Activated naive CD4-positive, alpha-beta T cell treated with anti-CD3 and anti-CD28 coated beads, Interleukin-2, amount 50 U/mL, for 72 hours (primary cell): ENCODE measurements around the gene ACSS2. TPM values are rescaled to one million over a fixed set of nuclear protein-coding genes. Genes with fewer than 3 reads are reported as not detected.

Experiments
- ATAC-seq, 2 donors: fragments of 150-1000 bp; cut with Tn5 transposase; 2 replicates each; pipeline ENCODE4 v1.10.0; 2021; ENCODE audit warnings: mild to moderate bottlenecking in 2 of 2, moderate library complexity in 2 of 2
- DNase-seq, 2 donors: peaks; one replicate each; pipeline ENCODE4 v3.0.0; 2021 to 2022; ENCODE audit warnings: low spot score in 2 of 2
- H3K27ac Mint-ChIP-seq, 2 donors: one replicate each; pipeline ENCODE4 v1.8.0; 2022; ENCODE audit warnings: mild to moderate bottlenecking in 2 of 2, mixed read lengths in 2 of 2
- H3K36me3 Mint-ChIP-seq, 2 donors: one replicate each; pipeline ENCODE4 v1.8.0; 2022; ENCODE audit warnings: mixed read lengths in 2 of 2
- H3K9me3 Mint-ChIP-seq, 2 donors: one replicate each; pipeline ENCODE4 v1.8.0; 2022; ENCODE audit warnings: mixed read lengths in 2 of 2
- total RNA-seq, 2 donors: library from RNA; stranded (reverse); gene quantifications; one replicate each; pipeline ENCODE4 v1.2.3, GENCODE V29; 2022

ACSS2 gene
- total RNA-seq, 2 donors from 2014 or later, result 36.0 to 71.7 TPM

- ATAC-seq (no peak), DNase-seq (no peak)
- Mint-ChIP-seq H3K9me3 (peaks cover 0 to 8% of the 10 kb centered on the region in 2 donors), H3K36me3 (peaks cover 5 to 32% of the 10 kb centered on the region in 2 donors), H3K27ac (no peak overlapping the region)
Measured at GRCh38 chr20:34923414-34923813, 47.0 kb downstream of the ACSS2 start.

DNA sequence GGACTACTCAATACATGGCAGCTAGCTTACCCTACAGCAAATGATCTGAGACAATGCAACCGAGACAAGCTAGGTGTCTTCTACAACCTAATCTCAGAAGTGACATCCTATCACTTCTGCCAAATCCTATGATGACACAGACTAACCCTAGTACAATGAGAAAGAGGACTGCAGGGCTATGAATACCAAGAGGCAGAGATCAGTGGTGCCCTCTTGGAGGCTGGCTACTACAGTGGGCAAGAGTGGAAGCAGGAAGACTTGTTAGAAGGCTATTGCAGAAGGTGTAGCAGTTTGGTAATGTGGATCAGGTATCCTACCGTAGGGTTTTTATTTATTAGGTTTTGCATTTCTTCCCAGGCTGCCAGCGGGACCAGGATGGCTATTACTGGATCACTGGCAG, 48.9 kb downstream of the ACSS2 start:
- H3K27ac Mint-ChIP-seq, result peak overlapping the region; percentile 31 to 87
- ATAC-seq (no peak), DNase-seq (no peak)
- H3K9me3 Mint-ChIP-seq, result peaks cover 0 to under 1% of the 10 kb centered on the region in 2 donors
- peaks cover 2 to 25% of the 10 kb centered on the region in 2 donors for H3K36me3 Mint-ChIP-seq

DNA sequence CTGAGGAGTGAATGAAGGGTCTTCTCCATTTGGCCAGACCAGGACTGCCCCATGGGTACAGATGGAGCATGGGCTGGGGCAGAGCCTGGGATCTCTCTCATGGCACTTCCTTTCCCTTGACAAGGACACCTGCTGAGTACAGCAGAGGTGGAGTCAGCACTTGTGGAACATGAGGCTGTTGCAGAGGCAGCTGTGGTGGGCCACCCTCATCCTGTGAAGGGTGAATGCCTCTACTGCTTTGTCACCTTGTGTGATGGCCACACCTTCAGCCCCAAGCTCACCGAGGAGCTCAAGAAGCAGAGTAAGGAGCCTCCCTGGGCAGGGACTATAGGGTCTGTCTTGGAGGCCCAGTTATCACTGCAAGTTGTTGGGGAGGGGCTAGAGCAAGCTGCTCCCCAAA, 49.6 kb downstream of the ACSS2 start:
- peak overlapping the region; percentile 31 to 87 for H3K27ac Mint-ChIP-seq

DNA sequence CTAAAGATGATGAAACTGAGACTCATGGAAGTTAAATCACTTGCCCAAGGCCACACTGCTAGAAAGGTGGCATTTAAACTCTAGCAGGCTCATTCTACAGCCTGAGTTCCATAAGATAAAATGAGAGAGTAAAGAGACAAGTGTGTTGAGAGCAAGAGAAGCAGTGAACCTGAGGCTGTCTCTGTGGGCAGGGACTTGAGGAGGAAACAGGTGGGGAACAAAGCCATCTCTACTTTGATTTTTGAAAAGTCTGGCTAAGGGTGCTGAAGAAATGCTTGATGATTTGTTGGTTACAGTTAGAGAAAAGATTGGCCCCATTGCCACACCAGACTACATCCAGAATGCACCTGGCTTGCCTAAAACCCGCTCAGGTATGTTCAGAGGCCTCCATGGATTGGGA, 50.2 kb downstream of the ACSS2 start:
- no peak for DNase-seq
- H3K36me3 Mint-ChIP-seq, result peaks cover 4 to 22% of the 10 kb centered on the region in 2 donors
- no peaks in the 10 kb centered on the region for H3K9me3 Mint-ChIP-seq
- no peak for ATAC-seq
- H3K27ac Mint-ChIP-seq, result peak overlapping the region; percentile 31 to 78

More for the DNA sequence above, 49.6 kb downstream of the ACSS2 start:
- DNase-seq (no peak), ATAC-seq (no peak)
- H3K9me3 Mint-ChIP-seq, result no peaks in the 10 kb centered on the region
- peaks cover 3 to 25% of the 10 kb centered on the region in 2 donors for H3K36me3 Mint-ChIP-seq

GRCh38 chr20:34927736-34928135, 51.3 kb downstream of the ACSS2 start:
- ATAC-seq, result no peak
- DNase-seq, result no peak
- H3K36me3 Mint-ChIP-seq, result peaks cover 4 to 17% of the 10 kb centered on the region in 2 donors

GRCh38 chr20:34928411-34928810, 52.0 kb downstream of the ACSS2 start:
- Mint-ChIP-seq H3K9me3 (no peaks in the 10 kb centered on the region), H3K36me3 (peaks cover 9 to 17% of the 10 kb centered on the region in 2 donors), H3K27ac (peak overlapping the region in 1 of 2 donors; percentile 17)
- DNase-seq (no peak), ATAC-seq (no peak)

More at GRCh38 chr20:34927736-34928135, 51.3 kb downstream of the ACSS2 start:
- Mint-ChIP-seq H3K27ac (peak overlapping the region; percentile 24 to 31), H3K9me3 (no peaks in the 10 kb centered on the region)

DNA sequence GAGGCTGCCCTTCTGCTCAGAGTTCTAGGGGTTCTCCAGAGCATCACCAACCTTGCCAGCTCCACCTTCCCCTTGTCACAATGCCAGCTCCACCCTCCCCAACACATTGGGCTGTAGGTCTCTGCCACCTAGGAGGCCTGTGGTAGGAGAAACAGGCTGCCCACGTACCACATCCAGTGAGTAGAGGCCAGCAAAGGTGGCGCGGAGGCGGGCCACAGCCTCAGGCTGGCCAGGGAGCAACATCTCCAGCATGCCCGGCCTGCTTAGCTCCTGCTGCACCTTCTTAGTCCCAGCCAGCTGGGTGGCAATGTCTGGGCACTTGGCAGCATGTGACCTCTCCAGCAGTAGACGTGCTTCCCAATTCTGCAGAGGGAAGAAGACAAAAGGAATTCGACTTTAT, 55.4 kb downstream of the ACSS2 start:
- no peak for ATAC-seq
- DNase-seq, result no peak
- H3K36me3 Mint-ChIP-seq, result peaks cover 10 to 20% of the 10 kb centered on the region in 2 donors
- no peaks in the 10 kb centered on the region for H3K9me3 Mint-ChIP-seq
- peak overlapping the region in 1 of 2 donors; percentile 67 for H3K27ac Mint-ChIP-seq

DNA sequence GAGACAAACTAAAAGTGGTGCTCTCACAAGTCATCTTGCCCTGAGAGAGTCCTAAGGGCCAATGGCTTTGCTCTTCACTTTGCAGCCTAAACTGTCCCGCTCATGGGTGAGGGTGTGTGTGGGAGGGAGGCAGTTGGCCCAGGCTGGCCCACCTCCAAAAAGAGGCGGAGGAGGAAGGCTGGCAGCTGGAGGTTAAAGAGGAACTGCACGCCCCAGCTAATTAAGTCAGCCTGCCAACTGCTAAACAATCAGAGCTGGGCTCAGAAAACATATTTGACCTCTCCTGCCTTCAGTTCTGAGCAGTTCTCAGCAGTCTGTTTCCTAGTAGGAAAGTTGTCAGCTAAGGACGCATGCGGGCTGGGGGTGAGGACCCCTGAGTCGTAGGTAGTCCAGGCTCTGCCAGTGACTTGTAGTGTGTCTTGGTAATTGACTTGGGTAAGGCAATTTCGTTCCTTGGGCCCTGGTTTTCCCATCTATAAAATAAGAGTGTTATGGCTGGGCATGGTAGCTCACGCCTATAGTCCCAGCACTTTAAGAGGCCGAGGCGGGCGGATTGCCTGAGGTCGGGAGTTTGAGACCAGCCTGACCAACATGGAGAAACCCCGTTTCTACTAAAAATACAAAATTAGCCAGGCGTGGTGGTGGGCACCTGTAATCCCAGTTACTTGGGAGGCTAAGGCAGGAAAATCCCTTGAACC, 62.2 kb downstream of the ACSS2 start:
- Mint-ChIP-seq H3K9me3 (no peaks in the 10 kb centered on the region), H3K27ac (peak overlapping the region in 1 of 2 donors; percentile 44), H3K36me3 (peaks cover 0 to 5% of the 10 kb centered on the region in 2 donors)
- DNase-seq, result no peak
- ATAC-seq, result no peak

GRCh38 chr20:34940081-34940481, 63.7 kb downstream of the ACSS2 start:
- DNase-seq, result no peak

DNA sequence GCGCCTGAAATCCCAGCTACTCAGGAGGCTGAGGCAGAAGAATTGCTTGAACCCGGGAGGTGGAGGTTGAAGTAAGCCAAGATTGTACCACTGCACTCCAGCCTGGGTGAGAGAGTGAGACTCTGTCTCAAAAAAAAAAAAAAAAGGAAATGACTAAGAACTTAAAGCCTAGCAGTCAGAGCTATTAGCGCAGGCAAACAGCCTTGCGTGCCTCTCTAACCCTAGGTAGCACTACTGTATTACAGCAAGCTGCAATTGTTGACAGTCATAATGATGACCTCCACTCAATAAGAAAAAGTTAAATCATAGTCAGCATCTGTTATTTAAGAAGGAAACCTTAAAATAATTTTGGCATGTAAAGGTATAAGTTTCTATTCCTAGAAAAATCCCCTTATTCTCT, 64.8 kb downstream of the ACSS2 start:
- H3K9me3 Mint-ChIP-seq, result no peaks in the 10 kb centered on the region
- ATAC-seq (peak in 1 of 2 donors; percentile 48), DNase-seq (no peak)
- peaks cover 4 to 5% of the 10 kb centered on the region in 2 donors for H3K36me3 Mint-ChIP-seq
- H3K27ac Mint-ChIP-seq, result no peak overlapping the region

More at GRCh38 chr20:34940081-34940481, 63.7 kb downstream of the ACSS2 start:
- H3K9me3 Mint-ChIP-seq, result no peaks in the 10 kb centered on the region
- no peak for ATAC-seq
- no peak overlapping the region for H3K27ac Mint-ChIP-seq
- peaks cover 0 to 5% of the 10 kb centered on the region in 2 donors for H3K36me3 Mint-ChIP-seq

- no peaks in the 10 kb centered on the region for H3K9me3 Mint-ChIP-seq
- no peak for ATAC-seq
- no peak for DNase-seq
- no peak overlapping the region for H3K27ac Mint-ChIP-seq
- peaks cover 0 to 4% of the 10 kb centered on the region in 2 donors for H3K36me3 Mint-ChIP-seq
Measured at GRCh38 chr20:34942301-34942700, 65.9 kb downstream of the ACSS2 start.

DNA sequence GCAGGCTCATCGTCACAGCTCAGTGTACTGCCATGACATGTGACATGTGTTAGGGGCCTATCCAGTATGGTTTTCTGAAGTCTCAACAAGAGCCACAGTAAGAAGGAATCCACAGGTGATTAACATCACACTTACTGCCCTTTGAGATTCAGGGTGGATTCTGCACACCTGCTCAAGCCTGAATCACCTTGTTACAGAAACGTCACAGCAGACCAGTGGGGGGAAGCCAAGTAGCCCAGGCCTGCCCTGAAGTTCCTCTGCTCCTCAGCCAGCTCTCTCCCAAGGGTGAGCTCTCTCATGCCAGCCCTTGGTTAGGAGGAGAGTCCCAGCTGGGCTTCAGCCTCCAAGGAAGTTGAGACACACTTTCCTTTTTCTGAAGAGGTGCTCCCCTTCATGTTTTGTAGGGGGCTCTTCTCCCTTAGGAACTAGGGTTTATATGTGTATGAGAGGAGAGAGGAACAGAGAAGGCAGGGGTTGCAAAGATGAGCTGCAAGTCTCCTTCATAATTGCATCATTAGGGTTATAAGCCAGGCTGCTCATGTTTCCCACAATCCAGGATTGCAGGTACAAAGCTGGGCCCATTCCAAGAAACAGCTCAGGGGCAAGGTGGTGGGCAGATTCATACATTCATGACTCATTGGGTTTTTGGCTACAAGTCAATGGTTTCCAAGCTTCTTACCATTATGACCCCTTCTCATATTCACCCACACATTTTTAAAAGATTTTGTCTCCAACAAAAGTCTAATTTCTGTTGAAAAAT, 67.6 kb downstream of the ACSS2 start:
- no peak for ATAC-seq
- H3K9me3 Mint-ChIP-seq, result no peaks in the 10 kb centered on the region
- peaks cover 0 to 4% of the 10 kb centered on the region in 2 donors for H3K36me3 Mint-ChIP-seq
- no peak for DNase-seq
- peak overlapping the region in 1 of 2 donors; percentile 52 for H3K27ac Mint-ChIP-seq

- ATAC-seq (no peak), DNase-seq (no peak)
- Mint-ChIP-seq H3K9me3 (no peaks in the 10 kb centered on the region), H3K27ac (no peak overlapping the region), H3K36me3 (peaks cover 0 to 16% of the 10 kb centered on the region in 2 donors)
Measured at GRCh38 chr20:34945315-34946077, 69.1 kb downstream of the ACSS2 start.

- Mint-ChIP-seq H3K9me3 (no peaks in the 10 kb centered on the region), H3K36me3 (peaks cover 0 to 16% of the 10 kb centered on the region in 2 donors), H3K27ac (no peak overlapping the region)
- ATAC-seq (no peak), DNase-seq (no peak)
Measured at GRCh38 chr20:34946661-34947060, 70.2 kb downstream of the ACSS2 start.

- DNase-seq (no peak), ATAC-seq (no peak)
- Mint-ChIP-seq H3K36me3 (peaks cover 0 to 16% of the 10 kb centered on the region in 2 donors), H3K9me3 (no peaks in the 10 kb centered on the region), H3K27ac (no peak overlapping the region)
Measured at GRCh38 chr20:34947336-34947735, 70.9 kb downstream of the ACSS2 start.

GRCh38 chr20:34948030-34948429, 71.6 kb downstream of the ACSS2 start:
- ATAC-seq, result peak in 1 of 2 donors; percentile 56
- Mint-ChIP-seq H3K36me3 (peaks cover 0 to 16% of the 10 kb centered on the region in 2 donors), H3K9me3 (no peaks in the 10 kb centered on the region), H3K27ac (peak overlapping the region in 1 of 2 donors; percentile 9)
- no peak for DNase-seq

- DNase-seq (no peak), ATAC-seq (no peak)
- Mint-ChIP-seq H3K9me3 (no peaks in the 10 kb centered on the region), H3K36me3 (peaks cover 0 to 16% of the 10 kb centered on the region in 2 donors), H3K27ac (no peak overlapping the region)
Measured at GRCh38 chr20:34949120-34949519, 72.7 kb downstream of the ACSS2 start.
